Liver (tissue), 9 donors: ENCODE data around the gene CDH18. TPM values are rescaled to one million over a fixed set of nuclear protein-coding genes. Genes with fewer than 3 reads are reported as not detected.

ENCODE experiments used
- DNase-seq: peaks from one replicate; pipeline ENCODE4 v3.0.0-alpha.2; 2017; ENCODE audit warnings: low spot score
- H3K27ac ChIP-seq, 2 donors: one replicate each; pipeline ENCODE4 v1.7.0; 2013; ENCODE audit warnings: inconsistent platforms in 2 of 2, low read length in 2 of 2, control low read depth in 1 of 2, low read depth in 1 of 2, mild to moderate bottlenecking in 1 of 2
- H3K27me3 ChIP-seq, 4 donors: one replicate each; pipeline versions ENCODE4 v1.6.1 to v1.7.0; 2013; ENCODE audit warnings: low read length in 3 of 4, inconsistent platforms in 1 of 4, mild to moderate bottlenecking in 1 of 4, moderate library complexity in 1 of 4; ENCODE audit not compliant: control insufficient read depth in 4 of 4, insufficient read depth in 4 of 4
- H3K36me3 ChIP-seq, 4 donors: one replicate each; pipeline versions ENCODE4 v1.6.1 to v1.7.0; 2013; ENCODE audit warnings: low read length in 3 of 4, mild to moderate bottlenecking in 3 of 4, low read depth in 1 of 4, moderate library complexity in 1 of 4; ENCODE audit not compliant: control insufficient read depth in 4 of 4, insufficient read depth in 3 of 4
- H3K4me1 ChIP-seq, 4 donors: one replicate each; pipeline versions ENCODE4 v1.6.1 to v1.7.0; 2013; ENCODE audit warnings: low read length in 3 of 4, mild to moderate bottlenecking in 3 of 4, moderate library complexity in 1 of 4; ENCODE audit not compliant: control insufficient read depth in 4 of 4, insufficient read depth in 4 of 4
- H3K4me3 ChIP-seq, 3 donors: one replicate each; pipeline versions ENCODE4 v1.6.1 to v1.7.0; 2013; ENCODE audit warnings: low read length in 3 of 3, control low read depth in 1 of 3, low read depth in 1 of 3, mild to moderate bottlenecking in 1 of 3
- H3K9ac ChIP-seq, 2 donors: one replicate each; pipeline ENCODE4 v1.7.0; 2013; ENCODE audit warnings: low read length in 2 of 2, mild to moderate bottlenecking in 2 of 2, moderate library complexity in 2 of 2, control low read depth in 1 of 2, low read depth in 1 of 2
- H3K9me3 ChIP-seq, 4 donors: one replicate each; pipeline versions ENCODE4 v1.6.1 to v1.7.0; 2013; ENCODE audit warnings: low read length in 3 of 4; ENCODE audit not compliant: control insufficient read depth in 4 of 4
- CTCF ChIP-seq: fragments of 150-350 bp; IDR thresholded peaks from 2 replicates; pipeline ENCODE4 v1.5.1; 2017; ENCODE audit warnings: improper control_type of control experiment, low read depth, low read length; ENCODE audit not compliant: missing input control
- FOXA1 ChIP-seq: IDR thresholded peaks from 2 replicates; pipeline ENCODE4 v1.6.1; 2016; ENCODE audit warnings: antibody characterized with exemption
- FOXA2 ChIP-seq: IDR thresholded peaks from 2 replicates; pipeline ENCODE4 v1.6.1; 2016; ENCODE audit warnings: antibody characterized with exemption
- GABPA ChIP-seq, 2 donors: IDR thresholded peaks in 1 of 2; conservative IDR thresholded peaks in 1 of 2; 2 replicates each; pipeline ENCODE4 v1.6.1; 2016; ENCODE audit warnings: antibody characterized with exemption in 2 of 2, mild to moderate bottlenecking in 1 of 2, moderate library complexity in 1 of 2
- HNF4A ChIP-seq, 2 donors: conservative IDR thresholded peaks; 2 replicates each; pipeline ENCODE4 v1.6.1; 2016; ENCODE audit warnings: antibody characterized with exemption in 2 of 2, mild to moderate bottlenecking in 2 of 2
- HNF4G ChIP-seq: IDR thresholded peaks from 2 replicates; pipeline ENCODE4 v1.6.1; 2016; ENCODE audit warnings: antibody characterized with exemption
- JUND ChIP-seq, 2 donors: IDR thresholded peaks; 2 replicates each; pipeline ENCODE4 v1.6.1; 2016; ENCODE audit warnings: antibody characterized with exemption in 2 of 2
- MAX ChIP-seq: IDR thresholded peaks from 2 replicates; pipeline ENCODE4 v1.6.1; 2016; ENCODE audit warnings: antibody characterized with exemption
- NR2F2 ChIP-seq: IDR thresholded peaks from 2 replicates; pipeline ENCODE4 v1.6.1; 2016; ENCODE audit warnings: antibody characterized with exemption
- RAD21 ChIP-seq, 2 donors: IDR thresholded peaks; 2 replicates each; pipeline ENCODE4 v1.6.1; 2016; ENCODE audit warnings: antibody characterized with exemption in 2 of 2, mild to moderate bottlenecking in 2 of 2
- REST ChIP-seq: IDR thresholded peaks from 2 replicates; pipeline ENCODE4 v1.6.1; 2016; ENCODE audit warnings: antibody characterized with exemption, mild to moderate bottlenecking
- RXRA ChIP-seq, 2 donors: IDR thresholded peaks; 2 replicates each; pipeline ENCODE4 v1.6.1; 2017 to 2018; ENCODE audit warnings: antibody characterized with exemption in 2 of 2, mild to moderate bottlenecking in 1 of 2
- SP1 ChIP-seq: IDR thresholded peaks from 2 replicates; pipeline ENCODE4 v1.6.1; 2018; ENCODE audit warnings: antibody characterized with exemption, mild to moderate bottlenecking
- TAF1 ChIP-seq: conservative IDR thresholded peaks from 2 replicates; pipeline ENCODE4 v1.6.1; 2016; ENCODE audit warnings: antibody characterized with exemption, mild to moderate bottlenecking
- YY1 ChIP-seq: IDR thresholded peaks from 2 replicates; pipeline ENCODE4 v1.6.1; 2016; ENCODE audit warnings: antibody characterized with exemption, mild to moderate bottlenecking
- ZBTB33 ChIP-seq: IDR thresholded peaks from 2 replicates; pipeline ENCODE4 v1.6.1; 2016; ENCODE audit warnings: antibody characterized with exemption
- WGBS: extraction: QIAGEN DNeasy Blood & Tissue Kit; methylation state at CpG from one replicate; pipeline ENCODE4 v1.1.7; 2013; 5-methylcytosine and 5-hydroxymethylcytosine counted together
- polyA plus RNA-seq, 2 donors: library from polyadenylated mRNA; stranded (reverse) in 1 of 2; unstranded in 1 of 2; fragments of 200-250 nt in 1 of 2; fragments of >200 nt in 1 of 2; fragmentation: Nextera tagmentation in 1 of 2; extraction: Ambion mirVana in 1 of 2; gene quantifications; one replicate each; pipeline versions ENCODE4 v1.2.1 to v1.2.3, GENCODE V29; 2013 to 2015
- total RNA-seq, 2 donors: library from RNA; depleted of rRNA; stranded (reverse); fragments of >200 nt; gene quantifications; one replicate each; pipeline ENCODE4 v1.2.3, GENCODE V29; 2014
- donor health status: healthy.
- donor health status: healthy.
- donor health status: healthy.
- donor health status: healthy.
- donor health status: healthy.

CDH18 gene
- total and polyA plus RNA-seq, 4 donors = 0.19 TPM; not detected in 3

- DNase-seq = no peak
- H3K27ac ChIP-seq = no peak overlapping the region
- TF ChIP-seq REST (no peak), FOXA1 (no peak), JUND (IDR thresholded peaks at IDR 0.05) (no peak), FOXA2 (no peak), GABPA (IDR thresholded peaks at IDR 0.05 in 1 of 2, conservative IDR thresholded peaks at IDR 0.05 in 1 of 2) (no peak)
- no peaks in the 10 kb centered on the region for H3K9me3 ChIP-seq
- no peaks in the 10 kb centered on the region for H3K36me3 ChIP-seq
- peaks cover 0 to 2% (median 0%) of the 10 kb centered on the region in 4 donors for H3K27me3 ChIP-seq
- no peaks in the 10 kb centered on the region for H3K4me1 ChIP-seq
- H3K4me3 ChIP-seq = no peak overlapping the region
- no peak overlapping the region for H3K9ac ChIP-seq
- 82% methylated on average over 2 of the region's 2 CpGs for WGBS
Measured at GRCh38 chr5:20033881-20034280, 45.9 kb upstream of the CDH18 start.

- no peak overlapping the region for H3K27ac ChIP-seq
- H3K36me3 ChIP-seq = no peaks in the 10 kb centered on the region
- no peaks in the 10 kb centered on the region for H3K4me1 ChIP-seq
- WGBS = 10% methylated on average over 2 of the region's 2 CpGs
- no peaks in the 10 kb centered on the region for H3K9me3 ChIP-seq
- H3K4me3 ChIP-seq = no peak overlapping the region
- H3K9ac ChIP-seq = no peak overlapping the region
- no peak for DNase-seq
- peaks cover 0 to 2% (median 0%) of the 10 kb centered on the region in 4 donors for H3K27me3 ChIP-seq
- no peak for TF ChIP-seq RAD21 (IDR thresholded peaks at IDR 0.05)
Measured at GRCh38 chr5:20032896-20033295, 44.9 kb upstream of the CDH18 start.

- Histone ChIP-seq H3K9ac (no peak overlapping the region), H3K4me1 (no peaks in the 10 kb centered on the region), H3K9me3 (no peaks in the 10 kb centered on the region), H3K36me3 (no peaks in the 10 kb centered on the region), H3K4me3 (no peak overlapping the region), H3K27me3 (peaks cover 0 to 2% (median 0%) of the 10 kb centered on the region in 4 donors), H3K27ac (no peak overlapping the region)
- no peak for DNase-seq
- TF ChIP-seq REST = no peak
- TF ChIP-seq TAF1 = no peak
- no peak for TF ChIP-seq HNF4A (conservative IDR thresholded peaks at IDR 0.05)
- no peak for TF ChIP-seq ZBTB33
- no peak for TF ChIP-seq NR2F2
- TF ChIP-seq FOXA2 = no peak
- TF ChIP-seq GABPA (IDR thresholded peaks at IDR 0.05 in 1 of 2, conservative IDR thresholded peaks at IDR 0.05 in 1 of 2) = no peak
- no peak for TF ChIP-seq FOXA1
- TF ChIP-seq YY1 = no peak
- TF ChIP-seq MAX = no peak
- TF ChIP-seq HNF4G = no peak
- no peak for TF ChIP-seq SP1
- TF ChIP-seq RXRA (IDR thresholded peaks at IDR 0.05) = no peak
- no peak for TF ChIP-seq CTCF
- TF ChIP-seq JUND (IDR thresholded peaks at IDR 0.05) = no peak
- TF ChIP-seq RAD21 (IDR thresholded peaks at IDR 0.05) = no peak
Measured at GRCh38 chr5:20030125-20030524, 42.1 kb upstream of the CDH18 start.
